GM18861 (cell line): ENCODE results near the gene RALGAPA2.
A peak's percentile ranks its signal among the peaks of the same experiment; 100 is the strongest.

Experiments used
- ATAC-seq: cut with Tn5 transposase; IDR thresholded peaks from one replicate; pipeline ENCODE4 v1.9.1; 2021; ENCODE audit not compliant: unreplicated experiment

Gene RALGAPA2

DNA sequence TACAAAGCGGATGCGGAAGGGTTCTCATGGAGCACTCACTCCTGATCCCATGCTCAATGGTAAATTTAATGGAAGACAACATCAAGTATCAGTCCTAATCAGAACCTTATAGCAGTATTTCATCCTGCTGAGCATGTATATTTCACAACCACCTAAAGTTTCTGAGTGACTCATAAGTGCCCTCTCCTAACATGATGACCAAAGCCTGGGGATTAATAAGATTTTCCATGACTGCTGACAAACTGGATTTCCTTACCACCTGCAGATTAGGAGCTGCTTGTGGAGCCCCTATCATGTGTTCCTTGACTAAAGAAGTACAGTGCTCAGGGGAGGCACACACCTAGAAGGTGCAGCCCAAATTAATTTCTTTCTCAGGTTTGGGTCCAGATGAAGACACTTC lies 231.8 kb downstream of the RALGAPA2 start:
- ATAC-seq: no peak

GRCh38 chr20:20480126-20480525 lies 232.3 kb downstream of the RALGAPA2 start:
- no peak for ATAC-seq

DNA sequence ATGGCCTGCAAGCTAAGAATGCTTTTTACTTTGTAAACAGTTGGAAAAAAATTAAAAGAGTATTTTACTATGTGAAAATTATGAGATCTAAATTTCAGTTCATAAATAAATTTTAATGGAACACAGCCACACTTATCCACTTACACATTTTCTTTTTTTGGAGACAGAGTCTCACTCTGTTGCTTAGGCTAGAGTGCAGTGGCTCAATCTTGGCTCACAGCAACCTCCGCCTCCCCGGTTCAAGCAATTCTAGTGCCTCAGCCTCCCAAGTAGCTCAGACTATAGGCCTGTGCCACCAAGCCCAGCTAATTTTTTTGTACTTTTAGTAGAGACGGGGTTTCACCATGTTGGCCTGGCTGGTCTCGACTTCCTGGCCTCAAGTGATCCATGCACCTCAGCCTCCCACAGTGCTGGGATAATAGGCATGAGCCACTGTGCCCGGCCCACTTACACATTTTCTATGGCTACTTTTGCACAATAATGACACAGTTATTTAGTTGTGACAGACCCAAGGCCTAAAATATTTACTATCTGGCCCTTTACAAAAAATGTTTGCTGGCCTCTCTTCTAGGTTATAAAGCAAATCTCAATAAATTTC lies 234.9 kb downstream of the RALGAPA2 start:
- ATAC-seq: no peak

DNA sequence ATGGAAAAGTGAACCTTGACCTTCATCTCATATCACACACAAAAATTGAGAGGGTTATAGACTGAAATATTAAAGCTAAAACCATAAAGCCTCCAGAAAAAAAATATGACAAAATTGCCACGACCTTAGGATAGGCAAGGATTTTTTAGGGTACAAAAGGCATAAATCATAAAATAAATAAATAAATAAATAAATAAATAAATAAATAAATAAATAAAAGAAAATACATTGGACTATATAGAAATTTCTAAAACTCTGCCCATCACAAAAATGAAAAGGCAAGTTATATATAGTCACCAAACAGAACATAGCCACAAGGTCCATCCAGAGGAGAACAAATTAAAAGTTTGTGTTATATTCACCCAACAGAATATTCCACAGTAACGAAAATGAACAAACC lies 235.9 kb downstream of the RALGAPA2 start:
- no peak for ATAC-seq

DNA sequence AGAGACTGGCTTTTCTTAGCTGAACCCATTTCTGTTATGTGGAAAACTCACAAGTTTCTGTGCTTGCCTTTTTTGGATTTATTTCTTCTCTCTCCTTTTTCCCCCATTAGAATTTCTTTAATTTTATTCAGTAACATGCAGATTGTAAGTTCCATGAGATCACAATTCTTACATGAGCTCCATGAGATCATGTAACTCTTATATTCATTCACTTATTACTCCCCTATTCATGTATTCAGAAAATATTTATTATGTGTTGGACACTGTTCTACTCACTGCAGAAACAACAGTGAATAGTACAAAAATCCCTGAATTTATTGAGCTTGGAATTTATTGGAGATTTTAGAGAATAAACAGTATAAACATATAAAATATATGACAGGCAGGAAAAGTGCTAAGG lies 238.8 kb downstream of the RALGAPA2 start:
- no peak for ATAC-seq

GRCh38 chr20:20472684-20473274 lies 239.7 kb downstream of the RALGAPA2 start:
- ATAC-seq: no peak

DNA sequence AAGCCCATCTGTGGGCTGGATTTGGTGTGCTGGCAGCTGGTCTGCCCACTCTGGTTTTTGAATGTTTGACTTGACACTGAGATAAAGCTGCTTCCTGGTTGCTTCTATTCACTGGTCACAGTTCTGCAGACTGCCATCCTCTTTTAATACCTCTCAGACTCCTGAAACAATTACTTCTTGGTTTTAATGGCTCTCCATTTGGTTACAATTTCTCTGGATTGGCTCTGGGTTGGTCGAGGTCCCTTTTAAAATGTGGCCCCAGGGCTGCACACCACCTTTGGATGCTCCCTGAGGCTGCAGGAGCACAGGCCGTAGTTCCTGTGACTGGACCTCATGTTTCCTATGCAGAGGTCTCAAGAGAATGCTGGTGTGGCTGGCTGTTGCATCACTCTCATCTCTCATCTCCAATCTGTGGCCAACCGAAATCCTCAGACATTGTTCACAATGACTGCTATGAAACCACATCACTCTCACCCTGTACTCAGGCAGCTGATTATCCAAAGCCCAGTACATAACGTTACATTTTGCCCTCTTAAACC lies 246.0 kb downstream of the RALGAPA2 start:
- ATAC-seq: peak; percentile 74

GRCh38 chr20:20465252-20465651 lies 247.2 kb downstream of the RALGAPA2 start:
- no peak for ATAC-seq

DNA sequence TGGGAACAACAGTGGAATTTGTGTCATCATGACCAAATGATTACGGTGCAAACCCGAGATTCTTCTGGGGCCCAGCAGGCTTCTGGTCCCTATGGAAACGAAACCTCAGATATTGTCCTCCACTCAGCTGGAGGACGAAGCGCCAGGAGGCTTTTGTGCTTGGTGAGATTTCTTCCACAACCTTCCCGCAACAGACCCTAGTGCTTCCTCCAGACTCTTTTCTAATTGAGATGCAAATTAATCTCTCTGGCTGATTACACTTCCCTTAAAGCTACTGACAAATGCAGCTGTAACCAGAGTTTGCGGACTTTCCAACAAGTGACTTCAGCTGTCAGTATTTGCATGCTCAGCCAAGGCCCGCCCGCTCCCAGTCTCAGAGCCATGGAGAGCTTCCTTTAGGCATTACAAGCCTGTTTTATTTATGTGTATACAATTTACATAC lies 248.5 kb downstream of the RALGAPA2 start:
- ATAC-seq: no peak

DNA sequence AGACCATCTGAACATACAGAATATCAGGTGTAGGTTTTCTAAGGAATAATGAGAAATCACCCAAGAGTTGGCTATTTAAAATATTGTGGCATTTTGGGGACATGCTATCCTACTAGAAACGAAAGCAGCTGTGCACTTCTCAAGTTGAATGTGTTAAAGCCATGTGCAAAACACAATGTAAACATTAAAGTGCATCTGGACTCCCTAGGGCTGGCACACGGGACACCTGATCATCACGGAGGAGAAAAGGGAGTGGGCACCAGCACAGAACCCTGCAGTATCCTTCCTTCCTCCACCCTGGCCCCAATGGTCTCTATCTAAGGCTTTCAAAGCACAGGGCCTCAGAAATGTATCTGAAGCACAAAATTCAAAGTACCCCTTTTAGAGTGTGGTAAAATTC lies 250.3 kb downstream of the RALGAPA2 start:
- no peak for ATAC-seq

GRCh38 chr20:20461551-20461950 lies 250.9 kb downstream of the RALGAPA2 start:
- no peak for ATAC-seq

GRCh38 chr20:20459726-20460125 lies 252.7 kb downstream of the RALGAPA2 start:
- ATAC-seq: no peak

DNA sequence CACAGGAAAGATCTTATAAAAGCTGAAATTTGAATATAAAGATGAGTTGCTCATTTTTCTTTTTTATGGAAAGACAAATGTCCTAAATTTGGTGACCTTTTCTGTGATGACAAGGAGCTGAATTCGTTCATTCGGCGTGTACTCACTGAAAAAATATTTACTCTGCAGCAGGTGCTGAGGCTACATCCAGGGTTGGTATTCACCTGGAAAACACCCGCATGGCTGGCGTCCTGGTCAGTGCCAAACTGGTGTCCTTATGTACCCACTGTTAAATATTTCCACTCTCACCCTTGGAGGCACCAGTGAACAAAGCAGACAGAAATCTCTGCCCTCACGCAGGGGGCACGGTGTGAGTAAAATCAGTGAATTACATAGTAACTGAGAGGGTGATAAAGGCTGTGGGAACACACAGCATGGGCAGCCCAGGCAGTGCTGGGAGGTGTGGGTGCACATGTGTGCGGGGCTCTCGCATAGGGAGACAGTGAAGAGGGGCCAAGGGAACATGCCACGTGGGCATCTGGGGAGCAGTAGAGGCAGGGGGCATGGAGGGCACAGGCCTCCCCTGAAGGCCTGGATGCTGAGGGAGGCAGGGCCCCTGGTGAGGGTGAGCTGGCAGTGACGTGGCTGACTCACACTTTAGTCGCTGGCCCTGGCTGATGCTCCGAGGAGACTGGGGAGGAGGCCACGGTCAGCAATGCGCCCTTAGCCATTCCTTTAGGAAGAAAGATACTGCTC lies 254.9 kb downstream of the RALGAPA2 start:
- ATAC-seq: no peak

DNA sequence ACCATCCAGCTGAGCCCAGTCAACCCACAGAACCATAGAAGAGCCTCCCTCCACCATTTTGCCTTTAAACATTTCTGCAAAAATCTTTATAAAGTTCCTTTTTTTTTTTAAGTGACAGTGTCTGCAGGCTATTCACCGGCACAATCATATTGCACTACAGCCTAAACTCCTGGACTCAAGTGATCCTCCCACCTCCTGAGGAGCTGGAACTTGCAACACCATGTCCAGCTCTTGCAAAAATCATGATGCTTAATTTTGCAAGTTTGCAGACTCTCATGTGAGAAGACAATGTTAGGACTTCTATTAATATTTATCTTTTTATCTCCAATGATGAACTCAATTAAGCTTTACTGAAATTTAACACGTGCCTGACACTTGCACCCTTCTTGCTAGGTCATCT lies 255.7 kb downstream of the RALGAPA2 start:
- ATAC-seq: no peak

DNA sequence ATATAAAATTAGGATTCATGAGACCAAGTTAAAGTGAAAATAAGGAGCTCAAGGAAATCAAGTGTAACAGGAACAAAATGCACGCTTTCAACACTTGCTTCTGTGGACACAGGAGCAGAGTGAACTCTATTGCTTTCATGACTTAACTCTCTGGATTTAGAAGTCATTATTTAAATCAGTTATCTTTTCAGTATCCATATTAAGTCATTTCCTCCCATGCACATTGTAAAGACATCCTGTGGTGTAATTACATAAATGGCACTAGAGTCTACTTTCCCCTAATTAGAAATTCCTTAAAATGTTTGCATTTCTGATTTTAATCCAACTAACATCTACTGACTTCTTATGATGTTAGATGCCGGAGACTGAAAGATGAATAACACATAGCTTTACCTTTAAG lies 256.5 kb downstream of the RALGAPA2 start:
- no peak for ATAC-seq

DNA sequence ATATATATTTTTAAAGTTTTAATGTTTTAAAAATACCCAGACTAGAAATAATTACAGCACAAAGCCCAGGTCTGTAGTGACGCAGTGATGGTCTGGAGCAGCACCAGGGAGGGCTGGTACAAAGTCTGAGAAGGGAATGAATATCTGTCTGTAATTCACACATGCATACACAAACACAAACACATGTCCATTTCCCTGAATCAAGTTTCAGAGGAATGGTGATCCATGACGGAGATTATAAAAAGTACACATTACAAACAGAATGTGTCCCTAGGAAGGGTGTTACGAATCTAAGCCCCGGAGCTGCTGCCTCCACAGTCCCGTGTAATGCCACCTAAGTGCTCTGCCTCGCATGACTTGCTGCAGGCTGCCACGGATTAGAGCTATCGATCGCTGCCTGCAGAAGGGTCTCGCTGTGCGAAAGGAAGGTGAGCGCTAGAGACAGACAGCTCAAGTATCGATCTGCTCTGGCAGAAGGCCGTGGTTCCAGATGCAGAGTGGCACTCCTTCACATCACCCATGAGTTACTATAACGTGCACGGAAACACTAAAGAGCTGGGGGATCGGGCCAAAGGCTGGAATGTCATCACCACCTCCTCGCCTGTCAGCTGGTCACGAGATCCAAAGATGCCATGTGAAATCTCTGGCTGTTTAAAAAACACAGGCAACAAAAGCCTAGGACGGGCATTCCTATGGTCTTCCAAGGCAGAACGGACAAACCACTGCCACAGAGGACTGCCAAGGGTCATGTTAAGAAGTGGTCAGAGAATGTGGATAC lies 257.4 kb downstream of the RALGAPA2 start:
- no peak for ATAC-seq

DNA sequence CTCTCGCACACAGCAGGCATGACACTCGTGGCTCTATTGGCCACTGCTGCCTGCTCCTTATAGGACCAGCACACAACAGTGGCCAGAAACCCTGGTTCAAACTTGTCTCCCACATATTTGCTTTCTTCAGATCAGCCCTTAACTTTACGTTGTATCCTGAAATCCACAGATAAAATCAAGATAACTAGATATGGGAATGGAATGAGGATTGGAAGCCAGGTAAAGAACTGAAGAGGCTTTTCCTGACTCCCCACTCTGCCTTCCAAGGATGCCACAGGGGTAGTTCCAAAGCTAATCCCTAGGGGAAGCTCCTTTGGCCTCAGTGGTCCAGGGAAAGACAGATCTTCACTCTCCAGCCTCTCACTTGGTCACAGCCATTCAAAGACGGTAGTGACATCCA lies 258.1 kb downstream of the RALGAPA2 start:
- ATAC-seq: no peak

GRCh38 chr20:20452254-20452676 lies 260.2 kb downstream of the RALGAPA2 start:
- peak; percentile 86 for ATAC-seq

GRCh38 chr20:20450521-20450920 lies 261.9 kb downstream of the RALGAPA2 start:
- ATAC-seq: no peak

DNA sequence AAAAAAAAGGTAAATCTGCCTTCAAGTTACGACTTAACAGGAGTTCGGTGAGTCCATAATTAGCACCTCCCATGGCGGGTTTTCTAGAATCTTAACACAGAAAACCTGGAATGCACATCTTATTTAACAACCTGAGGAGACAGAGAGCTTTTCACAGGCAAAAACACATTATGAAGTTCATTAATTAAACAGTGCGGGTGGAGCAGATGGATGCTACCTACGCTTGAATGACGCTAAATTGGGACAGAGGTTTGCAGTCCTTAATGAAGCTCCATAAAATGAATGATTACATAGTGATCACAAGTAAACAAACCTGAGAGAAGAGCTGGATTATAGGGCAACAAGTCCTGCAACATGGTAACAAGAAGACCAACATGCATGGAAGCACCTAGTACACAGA lies 263.6 kb downstream of the RALGAPA2 start:
- ATAC-seq: no peak

DNA sequence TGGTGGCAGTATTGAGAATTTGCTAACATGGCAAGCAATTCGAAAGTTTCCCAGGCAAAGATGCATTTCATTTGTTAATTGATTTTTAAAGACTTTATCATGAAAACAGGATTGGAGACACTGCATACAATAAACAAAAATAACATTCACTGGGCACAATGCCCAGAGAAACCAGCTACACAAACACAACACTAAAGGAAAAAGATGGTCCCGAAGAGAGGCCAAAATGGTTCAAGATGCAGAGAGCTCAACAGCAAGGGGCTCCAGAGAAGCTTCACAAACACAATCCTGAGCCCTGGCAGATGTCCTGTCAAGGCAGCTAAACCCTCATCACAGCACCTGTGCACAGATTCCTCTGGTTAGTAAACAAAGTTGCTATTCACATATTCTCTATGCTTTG lies 265.2 kb downstream of the RALGAPA2 start:
- ATAC-seq: no peak
